ENCODE measurements around the gene PDE11A.

The PDE11A gene

DNA sequence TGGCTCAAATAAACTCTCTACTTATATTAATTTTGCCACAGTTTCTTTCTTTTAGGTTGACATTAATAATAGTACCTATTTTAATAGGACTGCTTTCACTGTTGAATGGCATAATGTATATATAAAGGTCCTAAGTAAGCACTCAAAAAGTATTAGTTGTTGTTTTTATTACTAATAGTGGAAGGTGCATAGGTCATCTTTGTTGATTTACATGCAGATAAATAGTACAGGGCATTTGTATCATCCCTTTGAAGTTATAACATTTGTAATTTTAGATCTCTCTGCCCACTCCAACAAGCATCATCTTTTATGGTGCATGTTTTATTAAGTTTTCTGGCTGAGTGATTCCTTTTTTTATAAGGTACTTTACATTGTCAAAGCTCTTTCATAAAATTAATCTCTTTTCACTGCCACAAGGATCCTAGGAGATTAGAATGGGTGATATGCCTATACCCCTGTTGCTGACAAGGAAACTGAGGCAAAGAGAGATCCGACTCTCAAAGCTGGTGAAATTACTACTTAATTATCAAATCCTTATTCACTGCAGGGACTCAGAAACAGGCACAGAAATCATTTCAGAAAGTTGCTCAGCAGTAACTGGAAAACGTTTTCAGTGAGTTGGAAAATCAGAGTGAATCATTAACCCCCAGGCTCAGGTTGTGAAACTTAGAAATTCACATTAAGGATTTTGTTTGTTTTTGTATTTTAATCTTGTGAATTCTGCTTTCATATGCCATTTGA is 380.4 kb downstream of the PDE11A start:
- DNase-seq (ENCODE audit: low spot score): no peak

DNA sequence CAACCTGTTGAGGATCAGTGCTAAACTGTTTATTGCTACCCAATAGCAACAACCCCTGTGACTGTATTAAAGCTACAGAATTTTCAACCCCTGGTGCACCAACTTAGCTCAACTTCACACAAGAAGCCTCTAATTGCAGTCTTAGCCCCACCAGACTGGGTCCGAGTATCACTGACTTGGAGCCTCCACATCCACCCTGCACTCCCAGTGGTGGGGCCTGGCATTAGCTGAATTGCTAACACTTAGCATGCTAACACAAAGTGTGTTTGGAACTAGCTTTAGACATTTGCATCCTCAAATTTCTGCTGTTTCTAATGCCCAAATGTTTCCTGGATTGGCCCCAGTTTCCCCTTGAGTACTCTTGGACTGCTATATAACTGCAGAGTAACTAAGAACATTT is 381.4 kb downstream of the PDE11A start:
- DNase-seq (ENCODE audit: low spot score): no peak

DNA sequence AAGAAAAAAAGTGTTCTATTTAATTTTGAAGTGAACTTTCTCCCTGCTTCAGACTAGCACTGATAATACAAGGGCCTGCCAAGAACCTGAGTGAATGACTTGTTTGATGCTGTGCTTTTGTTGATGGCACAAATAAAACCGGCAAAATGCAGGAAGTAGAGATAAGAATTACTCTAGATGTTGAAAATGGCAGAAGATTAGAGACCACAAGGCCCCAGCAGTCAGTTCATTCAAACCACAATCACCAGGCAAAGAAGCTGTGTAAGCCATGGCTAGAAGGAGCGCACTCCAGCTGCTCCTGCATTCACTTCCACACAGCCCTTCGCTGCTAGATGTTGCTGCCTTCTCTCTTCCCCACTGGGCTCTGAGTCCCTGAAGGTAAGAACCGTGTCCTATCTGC is 383.0 kb downstream of the PDE11A start:
- no peak for DNase-seq (ENCODE audit: low spot score)

DNA sequence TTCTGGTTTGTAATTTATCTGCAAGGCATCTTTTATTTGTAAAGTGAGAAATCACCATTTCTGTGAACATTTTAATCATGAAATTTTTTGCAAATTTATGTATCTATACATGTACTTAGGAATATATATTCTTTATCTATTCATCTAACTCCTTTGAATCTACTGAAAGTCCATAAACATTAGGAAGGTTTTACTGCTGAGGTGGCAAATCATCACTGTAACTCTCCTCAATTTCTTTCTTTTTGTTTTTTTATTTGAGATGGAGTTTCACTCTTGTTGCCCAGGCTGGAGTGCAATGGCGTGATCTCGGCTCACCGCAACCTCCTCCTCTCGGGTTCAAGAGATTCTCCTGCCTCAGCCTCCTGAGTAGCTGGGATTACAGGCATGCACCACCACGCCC is 383.7 kb downstream of the PDE11A start:
- no peak for DNase-seq (ENCODE audit: low spot score)

DNA sequence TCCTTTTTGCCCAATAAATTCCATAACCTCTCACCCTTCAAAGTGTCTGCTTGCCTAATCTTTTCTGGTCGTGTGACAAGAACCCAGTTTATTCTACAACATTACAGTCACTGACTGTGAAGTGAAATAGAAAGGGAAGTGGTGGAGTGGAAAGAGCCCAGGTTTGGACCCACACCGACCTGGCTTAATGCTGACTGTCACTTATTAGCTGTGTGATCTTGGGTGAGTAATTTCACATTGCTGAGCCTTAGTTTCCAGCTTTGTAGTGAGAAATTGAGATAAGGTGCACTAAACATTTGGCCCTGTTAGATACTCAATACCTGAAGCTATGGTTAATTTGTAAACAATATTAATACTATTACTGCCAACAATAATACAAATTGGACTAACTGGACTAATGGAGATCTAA is 388.9 kb downstream of the PDE11A start:
- no peak for DNase-seq (ENCODE audit: low spot score)

DNA sequence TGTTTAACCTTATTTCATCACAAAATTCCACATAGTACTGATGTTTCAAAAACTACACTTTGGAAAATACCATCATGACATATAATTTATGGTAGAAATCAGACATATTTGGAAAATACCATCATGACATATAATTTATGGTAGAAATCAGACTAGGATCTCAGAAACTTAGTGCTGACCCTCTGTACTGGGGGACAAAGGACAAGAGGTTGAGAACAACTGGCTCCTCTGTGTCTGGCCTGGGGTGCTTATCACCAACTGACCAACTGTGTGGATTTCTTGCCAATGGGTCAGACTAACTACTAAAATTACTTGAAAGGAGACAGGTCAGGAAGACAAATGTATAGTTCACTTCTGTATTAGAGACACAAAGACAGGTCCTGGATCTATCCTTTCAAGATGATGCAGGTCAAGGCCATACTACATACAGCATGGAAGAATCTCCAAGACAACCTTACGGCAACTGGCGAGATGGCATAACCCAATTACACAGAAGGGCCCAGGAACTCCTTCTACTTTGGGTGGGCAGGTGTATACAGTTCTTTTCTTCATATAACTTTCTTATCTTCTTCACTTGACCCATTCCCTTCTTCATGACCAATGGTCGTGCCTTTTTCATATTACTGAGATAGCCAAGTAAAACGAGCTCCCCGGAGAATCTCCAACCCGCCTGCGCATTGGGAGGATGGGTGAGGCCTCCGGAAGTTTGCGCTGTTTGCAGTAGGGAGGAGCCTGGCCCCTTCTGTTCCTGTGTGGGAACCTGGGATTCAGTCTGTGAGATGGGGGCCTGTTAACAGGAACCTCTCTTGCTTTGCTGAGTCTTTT is 389.5 kb downstream of the PDE11A start:
- DNase-seq (ENCODE audit: low spot score): no peak

DNA sequence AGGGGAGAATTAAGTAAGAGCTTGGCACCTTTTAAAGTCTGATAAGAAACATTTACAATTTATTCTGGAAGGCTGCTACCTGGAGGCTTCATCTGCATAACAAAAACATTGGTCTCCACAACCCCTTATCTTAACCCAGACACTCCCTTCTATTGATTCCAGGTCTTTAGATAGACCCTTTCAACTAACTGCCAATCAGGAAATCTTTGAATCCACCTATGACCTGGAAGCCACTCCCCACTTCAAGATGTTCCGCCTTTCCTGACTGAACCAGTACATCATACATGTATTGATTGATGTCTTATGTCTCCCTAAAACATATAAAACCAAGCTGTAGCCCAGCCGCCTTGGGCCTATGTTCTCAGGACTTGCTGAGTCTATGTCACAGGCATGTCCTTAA is 390.6 kb downstream of the PDE11A start:
- no peak for DNase-seq (ENCODE audit: low spot score)

DNA sequence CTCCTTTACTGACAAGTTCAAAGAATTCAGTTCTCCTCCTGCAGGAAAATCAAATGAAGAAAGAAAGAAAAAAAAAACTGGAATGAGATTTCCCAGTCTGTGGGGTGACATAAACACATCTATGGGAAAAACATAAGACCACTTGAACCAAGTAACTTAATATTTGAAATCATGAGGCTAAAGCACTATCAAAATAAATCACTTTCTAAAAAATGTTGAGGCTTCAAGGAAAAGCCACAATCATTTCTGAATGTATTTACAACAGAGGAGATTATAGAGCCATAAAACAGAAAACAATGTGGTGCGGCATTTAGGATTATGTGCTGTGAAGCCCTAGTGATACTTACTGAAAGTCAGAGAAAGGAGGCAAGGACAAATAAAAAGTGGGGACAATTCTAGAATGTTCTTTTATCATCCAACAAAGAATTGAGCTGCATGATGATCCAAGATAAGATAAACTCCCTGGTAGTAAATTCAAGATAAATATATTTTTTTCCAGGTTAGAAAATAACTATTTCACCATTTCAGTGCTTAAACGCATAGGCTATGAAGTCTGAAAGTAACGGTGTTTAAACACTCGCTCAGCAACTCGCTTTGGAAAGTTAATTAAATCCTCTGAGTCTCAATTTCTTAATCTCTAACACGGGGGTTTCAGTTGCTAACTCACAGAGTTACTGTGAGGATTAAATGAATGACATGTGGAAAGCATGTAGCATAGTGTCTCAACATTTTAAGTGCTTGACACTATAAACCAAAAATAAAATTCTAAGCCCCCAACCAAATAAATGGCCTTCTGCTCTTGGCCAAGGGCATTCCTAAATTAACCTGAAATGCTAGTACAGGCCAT is 391.5 kb downstream of the PDE11A start:
- DNase-seq (ENCODE audit: low spot score): no peak

DNA sequence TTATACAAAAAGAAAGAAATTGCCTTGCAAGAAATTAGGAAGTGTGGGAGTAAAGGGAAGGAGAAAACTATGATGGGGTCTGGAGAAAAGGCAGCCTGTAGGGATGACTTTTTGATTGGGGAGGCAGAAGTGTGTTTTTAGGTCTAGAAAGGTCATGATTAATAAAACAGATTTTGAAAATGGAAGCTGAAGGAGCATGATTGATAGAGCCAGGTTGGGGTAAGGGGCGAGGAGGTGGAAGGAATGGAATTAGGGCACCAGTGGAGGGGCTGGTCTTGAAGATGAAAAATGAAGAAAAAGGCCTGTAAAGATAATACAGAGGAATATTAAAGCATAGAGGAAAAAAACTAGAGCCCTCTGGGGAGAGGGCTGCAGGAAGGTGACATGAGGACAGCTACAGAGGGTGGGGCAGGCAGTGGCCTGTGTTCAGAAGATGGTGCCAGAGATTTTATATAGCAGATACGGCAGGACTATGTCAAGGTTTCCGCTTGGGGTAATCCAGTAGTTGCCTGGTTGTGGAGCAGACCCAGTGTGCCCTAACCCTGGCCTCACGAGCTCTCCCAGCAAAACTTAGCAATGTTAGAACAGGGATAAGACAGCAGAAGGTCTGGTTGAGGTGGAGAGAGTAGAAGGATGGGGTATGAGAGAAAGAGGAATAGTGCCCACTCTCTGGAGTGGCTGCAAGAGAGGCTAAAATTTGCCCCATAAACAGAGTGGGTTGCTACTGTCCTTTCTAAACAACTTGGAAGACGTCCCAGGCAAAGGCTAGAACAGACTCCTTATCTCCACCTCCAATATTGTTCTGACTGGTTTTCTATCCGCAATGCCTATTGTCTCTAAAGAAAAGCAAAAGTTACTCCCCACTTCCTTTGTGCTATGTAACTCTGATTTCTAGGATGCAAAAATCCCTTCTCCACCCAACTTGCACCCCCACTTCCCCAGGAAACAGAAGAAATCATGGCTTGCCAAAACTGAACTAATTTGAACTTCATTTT is 392.7 kb downstream of the PDE11A start:
- no peak for DNase-seq (ENCODE audit: low spot score)

DNA sequence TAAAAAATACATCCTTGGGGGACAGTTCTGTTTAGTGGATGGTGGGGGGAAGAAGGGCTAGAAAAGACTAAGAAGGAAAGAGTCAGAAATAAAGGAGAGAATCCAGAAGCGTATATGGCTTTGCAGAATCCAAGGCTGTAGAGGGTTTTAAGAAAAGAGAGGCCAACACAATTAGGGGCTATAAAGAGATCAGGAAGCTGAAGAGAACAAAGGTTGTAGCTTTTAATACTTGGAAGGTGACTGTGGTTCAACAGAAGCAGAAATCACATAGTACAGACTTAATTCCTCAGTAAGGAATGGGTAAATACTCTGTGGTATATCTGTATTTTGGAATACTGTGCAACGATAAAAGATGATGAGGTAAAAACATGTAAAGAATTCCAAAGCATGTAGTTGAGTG is 393.6 kb downstream of the PDE11A start:
- DNase-seq (ENCODE audit: low spot score): no peak

DNA sequence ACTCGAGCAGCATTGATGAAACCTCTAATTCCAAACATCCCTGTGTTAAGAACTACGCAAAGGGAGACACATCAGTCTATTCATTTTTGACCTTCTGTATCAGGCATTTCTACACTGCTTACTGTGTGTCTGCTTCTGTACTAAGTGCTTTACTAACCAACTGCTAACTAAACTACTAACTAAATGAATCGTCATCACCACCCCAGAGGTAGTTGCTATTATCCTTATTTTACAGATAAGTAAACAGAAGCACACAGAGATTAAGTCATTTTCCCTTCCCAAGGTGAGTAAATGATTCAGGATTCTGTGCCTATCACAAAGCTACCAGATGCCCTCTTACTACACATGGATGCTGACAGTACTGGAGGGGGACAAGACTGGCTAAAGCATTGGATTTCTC is 395.9 kb downstream of the PDE11A start:
- DNase-seq (ENCODE audit: low spot score): no peak

DNA sequence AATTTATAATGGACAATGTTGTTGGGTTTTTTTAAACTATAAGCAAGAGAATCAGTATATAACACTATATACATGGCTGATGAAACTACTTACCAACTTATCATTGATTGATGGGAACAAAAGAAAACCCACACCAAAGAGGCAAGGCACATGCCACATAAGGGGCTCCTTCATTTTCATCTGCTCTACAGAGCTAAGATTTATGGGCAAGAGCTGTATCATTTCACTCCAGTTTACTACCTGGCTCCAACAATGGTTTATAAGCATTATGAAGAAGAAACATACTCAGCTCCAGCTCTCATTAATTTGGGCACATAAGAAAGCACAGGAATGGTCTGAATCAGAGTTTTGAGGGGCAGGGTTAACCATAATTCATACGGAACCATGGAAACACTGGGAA is 396.8 kb downstream of the PDE11A start:
- DNase-seq (ENCODE audit: low spot score): no peak

DNA sequence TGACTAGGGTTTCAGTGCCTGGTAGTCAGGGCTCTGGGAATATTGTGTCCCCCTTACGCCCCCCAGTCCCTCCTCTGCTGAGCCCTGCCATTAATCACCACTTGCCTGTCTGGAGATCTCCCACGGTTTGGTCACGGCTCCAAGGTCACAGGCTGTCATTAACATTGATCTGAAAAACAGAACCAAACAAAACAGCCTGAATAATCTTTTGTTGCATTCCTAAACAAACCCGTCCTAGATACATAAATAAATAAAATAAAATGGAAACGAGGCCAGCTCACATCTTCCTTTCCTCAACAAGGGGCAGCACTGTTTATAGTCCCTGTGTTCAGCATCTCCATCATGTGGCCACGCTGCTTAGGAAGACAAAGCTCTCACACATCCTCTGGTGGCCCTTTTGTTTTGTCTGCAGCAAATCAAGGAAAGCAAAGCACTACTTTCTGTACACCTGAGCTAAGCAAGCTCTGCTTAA is 397.2 kb downstream of the PDE11A start:
- DNase-seq (ENCODE audit: low spot score): no peak

DNA sequence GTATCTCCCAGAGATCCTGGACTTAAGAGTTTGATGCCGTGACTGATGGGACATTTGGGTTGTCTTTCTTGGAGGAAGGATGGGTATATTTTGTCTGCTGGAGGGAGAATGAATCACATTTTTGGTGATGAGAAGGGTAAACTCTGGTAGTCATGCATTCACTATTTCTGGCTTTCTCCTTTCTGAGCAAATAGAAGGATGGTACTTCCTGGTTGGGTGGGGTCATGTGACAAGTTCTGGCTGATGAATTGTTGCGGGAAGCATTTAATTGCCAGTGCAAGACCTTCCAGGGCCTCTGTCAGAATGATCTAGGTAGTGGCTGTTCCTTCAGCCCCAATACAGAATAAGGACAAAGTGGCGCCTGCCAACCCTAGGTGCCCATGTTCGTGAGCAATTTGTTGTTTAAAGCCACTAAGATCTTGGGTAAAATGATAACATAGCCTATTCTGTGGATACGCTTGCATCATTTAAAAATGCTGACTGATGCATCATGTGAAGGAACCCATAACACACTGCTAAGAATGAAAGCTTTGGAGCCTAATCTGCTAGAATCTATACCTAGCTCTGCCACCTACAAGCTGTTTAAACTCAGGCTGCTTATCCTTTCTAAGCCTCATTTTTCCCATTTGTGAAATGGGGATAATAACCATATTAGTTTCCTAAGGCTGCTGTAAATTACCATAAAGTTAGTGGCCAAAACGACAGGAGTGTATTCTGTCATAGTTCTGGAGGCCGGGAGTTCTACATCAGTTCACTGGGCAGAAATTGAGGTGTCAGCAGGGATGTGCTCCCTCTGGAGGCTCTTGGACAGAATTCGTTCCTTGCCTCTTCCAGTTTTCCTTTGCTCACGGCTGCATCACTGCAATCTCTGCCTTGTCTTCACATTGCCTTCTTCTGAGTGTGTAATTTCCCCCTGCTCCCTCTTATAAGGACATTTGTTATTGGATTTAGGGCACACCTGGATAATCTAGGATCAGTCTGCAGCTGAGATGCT is 398.7 kb downstream of the PDE11A start:
- no peak for DNase-seq (ENCODE audit: low spot score)

DNA sequence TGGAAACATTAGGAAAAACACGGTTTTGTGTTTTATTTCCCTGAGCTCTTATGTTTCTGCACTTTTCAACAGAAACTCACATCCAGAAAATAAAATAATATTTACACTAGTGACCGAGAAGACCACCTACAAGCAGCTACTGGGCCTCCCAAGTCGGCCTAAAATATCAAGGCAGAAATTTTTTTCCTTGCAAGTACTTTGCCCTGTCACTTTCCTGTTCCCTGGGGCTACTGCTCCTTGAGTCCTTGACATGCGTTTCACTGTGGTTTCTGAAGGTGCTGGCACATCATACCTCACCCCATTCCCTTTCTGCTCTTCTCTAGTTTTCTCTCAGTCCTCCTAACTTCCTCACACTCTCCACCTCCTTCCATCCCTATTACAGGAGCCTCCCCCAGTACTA is 400.9 kb downstream of the PDE11A start:
- DNase-seq (ENCODE audit: low spot score): no peak

DNA sequence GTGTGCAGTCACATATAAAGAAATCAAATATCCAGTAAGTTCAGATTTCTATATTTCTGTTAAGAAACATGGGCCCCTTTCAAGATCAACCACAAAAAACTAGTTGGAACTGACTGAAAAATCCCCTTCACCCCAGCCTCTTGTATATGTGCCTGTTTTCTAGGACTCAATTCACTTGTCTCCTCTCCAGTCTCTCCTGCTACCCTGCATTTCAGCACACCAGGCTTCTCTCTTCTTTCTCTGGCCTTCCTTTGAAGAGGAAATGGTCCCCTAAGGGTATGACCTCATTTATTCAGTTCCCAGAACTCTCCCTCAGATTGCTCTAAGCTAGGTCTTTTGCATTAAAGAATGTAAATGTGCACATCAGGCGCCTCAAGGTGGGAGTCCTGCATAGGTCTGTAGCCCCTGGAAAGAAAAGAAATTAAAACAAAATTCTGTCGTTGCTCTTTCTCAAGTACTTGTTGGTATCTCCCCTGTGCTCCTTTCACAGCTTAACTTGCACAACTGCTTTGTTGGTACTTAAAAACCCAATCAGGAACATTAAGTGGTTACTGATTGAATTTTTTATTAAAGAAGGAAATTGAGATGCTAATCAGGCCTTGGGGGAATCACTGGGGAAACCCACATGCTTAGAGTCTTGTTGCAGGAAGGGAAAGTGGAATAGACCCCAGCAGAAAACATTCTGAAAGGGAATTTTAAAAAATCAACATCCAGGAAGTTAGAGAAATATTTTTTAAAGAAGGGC is 401.6 kb downstream of the PDE11A start:
- DNase-seq (ENCODE audit: low spot score): no peak

DNA sequence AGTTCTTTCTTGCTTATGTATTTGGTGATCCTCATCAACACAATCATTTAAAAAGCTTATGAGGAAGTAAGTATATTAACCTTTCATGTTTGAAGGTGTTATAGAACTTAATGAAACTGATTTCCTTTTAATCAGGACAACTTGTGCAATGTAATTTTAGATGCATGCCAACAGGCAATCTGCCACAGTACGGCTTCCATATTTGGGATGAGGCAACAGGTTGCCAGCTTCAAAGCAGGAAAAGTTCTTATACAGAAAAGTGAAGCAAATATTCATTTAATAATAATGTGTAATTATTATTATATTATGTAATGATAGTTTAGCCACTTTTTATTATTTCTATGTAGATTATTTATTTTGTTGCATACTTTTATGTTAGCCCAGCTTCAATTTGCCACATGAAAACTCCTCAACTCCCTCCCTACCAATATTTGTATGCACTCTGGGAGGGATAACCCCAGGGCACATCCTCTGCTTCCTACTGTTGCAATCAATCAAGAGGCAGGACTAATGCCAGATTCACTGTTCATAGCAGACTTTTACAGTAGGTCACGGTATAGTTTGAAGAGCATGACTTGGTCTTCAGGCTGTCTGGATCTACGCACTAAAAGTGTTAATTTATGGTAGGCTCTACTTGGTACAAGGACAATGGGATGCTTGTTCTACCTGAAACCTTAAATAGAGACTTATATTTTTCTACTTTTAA is 402.8 kb downstream of the PDE11A start:
- DNase-seq (ENCODE audit: low spot score): no peak

DNA sequence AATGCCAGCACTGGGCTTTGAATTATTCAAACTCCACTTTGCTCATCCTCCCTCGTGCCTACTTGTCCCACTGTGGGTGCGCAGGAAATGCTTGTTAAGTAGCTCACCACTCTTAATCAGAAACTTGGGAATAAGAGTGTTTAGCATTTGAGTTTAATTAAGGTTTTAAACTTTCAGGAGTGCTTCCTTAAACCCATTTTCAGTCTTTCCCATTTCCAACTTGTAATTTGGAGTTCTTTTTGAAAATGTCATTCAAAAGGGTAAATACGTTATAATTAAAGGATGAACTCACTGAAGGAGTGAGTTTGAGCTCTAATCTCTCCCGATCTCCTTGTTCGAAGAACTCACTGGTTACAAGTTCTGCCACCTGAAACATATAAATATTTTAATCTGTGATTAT is 403.4 kb downstream of the PDE11A start:
- no peak for DNase-seq (ENCODE audit: low spot score)

DNA sequence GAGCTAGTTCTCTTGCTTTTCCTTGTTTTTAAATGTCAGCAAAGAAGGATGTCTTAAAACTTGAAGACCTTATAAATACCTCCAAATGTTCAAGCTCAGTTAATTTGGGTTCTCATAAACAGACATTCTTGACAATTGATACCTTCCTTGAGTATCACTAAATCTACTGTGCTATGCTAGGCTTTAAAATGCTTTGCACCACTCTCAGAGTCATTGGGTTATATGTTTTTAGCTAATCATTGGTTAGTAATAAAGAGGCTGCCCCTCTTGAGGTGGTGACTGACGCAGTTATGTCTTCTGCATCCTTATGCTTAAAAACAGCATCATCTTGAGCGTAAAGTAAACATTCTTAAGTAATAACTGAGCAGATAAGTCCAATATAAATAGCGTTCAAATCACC is 404.0 kb downstream of the PDE11A start:
- DNase-seq (ENCODE audit: low spot score): no peak
